Adipocyte (in vitro differentiated cells): ENCODE measurements around the gene TXNRD1.
"Not testable (repeated sequence)": the region's sequence is repeated elsewhere in the genome, so short reads cannot be mapped to it uniquely, and the experiment has no call there.

ENCODE experiments used
- DNase-seq: peaks from one replicate; pipeline ENCODE4 v3.0.0-alpha.2; 2015; ENCODE audit warnings: low read depth
- H3K27me3 ChIP-seq: replicated peaks from 2 replicates; pipeline ENCODE4 v1.7.0; 2013; ENCODE audit warnings: mild to moderate bottlenecking, low read length, moderate library complexity; ENCODE audit not compliant: control insufficient read depth, insufficient read depth
- H3K36me3 ChIP-seq: 2 replicates; pipeline ENCODE4 v1.7.0; 2013; ENCODE audit warnings: low read length, mild to moderate bottlenecking, moderate library complexity; ENCODE audit not compliant: control insufficient read depth, insufficient read depth, severe bottlenecking
- H3K4me1 ChIP-seq: 2 replicates; pipeline ENCODE4 v1.7.0; 2013; ENCODE audit warnings: mild to moderate bottlenecking, low read length, moderate library complexity; ENCODE audit not compliant: control insufficient read depth, insufficient read depth
- H3K4me3 ChIP-seq: 2 replicates; pipeline ENCODE4 v1.7.0; 2013; ENCODE audit warnings: mild to moderate bottlenecking, low read length, moderate library complexity
- H3K9ac ChIP-seq: 2 replicates; pipeline ENCODE4 v1.7.0; 2013; ENCODE audit warnings: mild to moderate bottlenecking, low read length, moderate library complexity
- H3K9me3 ChIP-seq: 2 replicates; pipeline ENCODE4 v1.7.0; 2013; ENCODE audit warnings: mild to moderate bottlenecking, low read length, moderate library complexity; ENCODE audit not compliant: control insufficient read depth

The TXNRD1 gene

GRCh38 chr12:104385510-104385909, 169.9 kb downstream of the TXNRD1 start:
- Histone ChIP-seq H3K9me3 (no peaks in the 10 kb centered on the region), H3K4me1 (peaks cover 8% of the 10 kb centered on the region), H3K27me3 (no peaks in the 10 kb centered on the region), H3K9ac (no peak overlapping the region), H3K4me3 (no peak overlapping the region), H3K36me3 (no peaks in the 10 kb centered on the region)
- no peak for DNase-seq

GRCh38 chr12:104386461-104386860, 170.9 kb downstream of the TXNRD1 start:
- H3K36me3 ChIP-seq, result no peaks in the 10 kb centered on the region
- no peak overlapping the region for H3K9ac ChIP-seq
- no peak overlapping the region for H3K4me3 ChIP-seq
- no peak for DNase-seq
- H3K27me3 ChIP-seq, result no peaks in the 10 kb centered on the region
- H3K4me1 ChIP-seq, result peaks cover 8% of the 10 kb centered on the region
- no peaks in the 10 kb centered on the region for H3K9me3 ChIP-seq

- H3K4me1 ChIP-seq, result peaks cover 3% of the 10 kb centered on the region
- no peaks in the 10 kb centered on the region for H3K36me3 ChIP-seq
- H3K4me3 ChIP-seq, result no peak overlapping the region
- no peak overlapping the region for H3K9ac ChIP-seq
- H3K27me3 ChIP-seq, result no peaks in the 10 kb centered on the region
- no peak for DNase-seq
- no peaks in the 10 kb centered on the region for H3K9me3 ChIP-seq
Measured at GRCh38 chr12:104387190-104387589, 171.6 kb downstream of the TXNRD1 start.

GRCh38 chr12:104394086-104394485, 178.5 kb downstream of the TXNRD1 start:
- not testable (repeated sequence) for H3K4me1 ChIP-seq, DNase-seq, H3K27me3 ChIP-seq, H3K9me3 ChIP-seq, H3K36me3 ChIP-seq, H3K4me3 ChIP-seq, H3K9ac ChIP-seq
